Type B pancreatic cell (in vitro differentiated cells): ENCODE results near the gene TNRC6C. TPM values are rescaled to one million over a fixed set of nuclear protein-coding genes. Genes with fewer than 3 reads are reported as not detected.

ENCODE experiments used
- DNase-seq: peaks from one replicate; pipeline ENCODE4 v3.0.0; 2021; ENCODE audit warnings: mixed read lengths; ENCODE audit not compliant: unreplicated experiment; ENCODE audit errors: extremely low spot score
- H3K27ac Mint-ChIP-seq: 2 replicates; pipeline ENCODE4 v1.8.0; 2021; ENCODE audit warnings: mild to moderate bottlenecking, mixed read lengths
- H3K27me3 Mint-ChIP-seq: 2 replicates; pipeline ENCODE4 v1.8.0; 2021; ENCODE audit warnings: mixed read lengths
- H3K36me3 Mint-ChIP-seq: 2 replicates; pipeline ENCODE4 v1.8.0; 2021; ENCODE audit warnings: mixed read lengths
- H3K4me1 Mint-ChIP-seq: one replicate; pipeline ENCODE4 v1.8.0; 2021; ENCODE audit warnings: mixed read lengths; ENCODE audit not compliant: unreplicated experiment
- H3K4me3 Mint-ChIP-seq: 2 replicates; pipeline ENCODE4 v1.8.0; 2021; ENCODE audit warnings: mild to moderate bottlenecking, mixed read lengths
- H3K9me3 Mint-ChIP-seq: 2 replicates; pipeline ENCODE4 v1.8.0; 2021; ENCODE audit warnings: mixed read lengths
- CTCF ChIP-seq: fragments of 200-600 bp; sonication (generic); conservative IDR thresholded peaks from 2 replicates; pipeline ENCODE4 v1.5.0; 2021; ENCODE audit warnings: antibody characterized with exemption, mild to moderate bottlenecking
- total RNA-seq: library from RNA; stranded (reverse); gene quantifications from 2 replicates; pipeline ENCODE4 v1.2.1, GENCODE V29; 2021; ENCODE audit warnings: low replicate concordance

Gene TNRC6C
- total RNA-seq, 1 donor from 2014 or later = 36.7 TPM

DNA sequence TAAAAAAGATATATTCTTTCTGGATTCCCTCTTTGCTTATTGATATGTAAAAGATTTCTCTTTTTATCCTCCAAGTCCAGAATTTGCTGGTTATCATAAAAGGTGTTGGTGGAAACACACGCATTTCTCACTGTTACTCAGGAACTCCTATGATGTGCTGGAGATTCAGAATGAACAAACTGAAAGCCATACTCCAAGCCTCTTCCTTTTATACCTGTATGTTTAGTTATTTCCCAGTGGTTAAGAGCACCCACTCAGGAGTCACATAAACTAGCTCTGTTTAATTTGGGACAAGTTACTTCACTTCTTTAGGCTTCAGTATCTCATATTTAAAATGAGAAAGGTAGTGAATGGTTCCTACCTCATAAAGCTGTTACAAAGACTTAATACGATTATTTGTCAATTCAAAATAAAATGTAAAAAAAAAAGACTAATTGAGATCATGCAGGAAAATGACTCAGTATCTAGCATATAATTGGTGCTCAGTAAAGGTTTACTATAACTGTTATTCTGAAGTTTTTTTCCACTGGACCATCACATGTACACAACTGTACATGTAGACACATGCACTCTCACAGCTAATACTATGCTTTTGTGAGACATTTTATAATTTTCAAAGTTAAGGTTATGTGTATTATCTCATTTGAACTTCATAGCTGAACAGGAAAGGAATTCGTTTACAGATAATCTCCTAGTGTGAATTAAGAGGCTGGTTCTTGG, 47.1 kb downstream of the TNRC6C start:
- Mint-ChIP-seq H3K4me1 (peaks cover 10% of the 10 kb centered on the region), H3K9me3 (no peaks in the 10 kb centered on the region), H3K27me3 (no peaks in the 10 kb centered on the region), H3K36me3 (peaks cover 7% of the 10 kb centered on the region), H3K4me3 (no peak overlapping the region), H3K27ac (no peak overlapping the region)
- no peak for DNase-seq
- TF ChIP-seq CTCF = no peak

DNA sequence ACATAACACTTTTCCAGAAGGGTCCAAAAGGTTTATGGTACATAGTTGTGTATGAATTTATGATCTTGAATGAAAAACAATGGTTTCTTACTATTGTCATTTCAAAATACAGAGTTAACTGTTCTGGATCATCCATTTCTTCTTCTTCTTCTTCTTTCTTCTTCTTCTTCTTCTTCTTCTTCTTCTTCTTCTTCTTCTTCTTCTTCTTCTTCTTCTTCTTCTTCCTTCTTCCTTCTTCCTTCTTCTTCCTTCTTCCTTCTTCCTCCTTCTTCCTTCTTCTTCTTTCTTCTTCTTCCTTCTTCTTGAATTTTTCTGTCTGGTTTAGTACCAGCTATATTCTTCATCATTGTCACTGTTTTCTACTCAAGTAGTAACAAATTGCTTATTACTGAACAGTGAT, 47.8 kb downstream of the TNRC6C start:
- H3K4me1 Mint-ChIP-seq = peaks cover 3% of the 10 kb centered on the region
- no peak for DNase-seq
- H3K4me3 Mint-ChIP-seq = no peak overlapping the region
- H3K27me3 Mint-ChIP-seq = no peaks in the 10 kb centered on the region
- peaks cover 7% of the 10 kb centered on the region for H3K36me3 Mint-ChIP-seq
- H3K9me3 Mint-ChIP-seq = no peaks in the 10 kb centered on the region
- H3K27ac Mint-ChIP-seq = no peak overlapping the region
- no peak for TF ChIP-seq CTCF

GRCh38 chr17:78007647-78008046, 49.1 kb downstream of the TNRC6C start:
- H3K9me3 Mint-ChIP-seq = no peaks in the 10 kb centered on the region
- H3K4me1 Mint-ChIP-seq = no peaks in the 10 kb centered on the region

DNA sequence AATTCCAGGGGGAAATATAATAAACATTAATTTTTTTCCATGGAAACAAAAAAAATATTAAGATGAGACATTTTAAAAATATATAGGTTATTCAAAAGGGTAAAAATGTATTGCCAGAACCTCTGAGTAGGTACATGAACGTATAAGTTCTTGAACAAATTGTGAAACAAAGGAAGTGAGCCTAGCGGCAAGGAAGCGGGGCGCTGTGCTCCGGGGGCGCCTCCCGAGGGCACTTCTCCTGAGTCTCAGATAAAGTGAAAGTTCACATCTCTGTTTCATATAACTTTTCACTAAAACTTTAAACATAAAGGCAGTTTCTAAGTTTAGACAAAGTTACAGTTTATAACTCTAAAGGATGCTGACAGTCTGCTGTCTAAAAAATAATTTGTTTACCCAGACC, 52.3 kb downstream of the TNRC6C start:
- DNase-seq = no peak
- TF ChIP-seq CTCF = no peak
- Mint-ChIP-seq H3K4me3 (no peak overlapping the region), H3K27me3 (no peaks in the 10 kb centered on the region), H3K27ac (no peak overlapping the region), H3K4me1 (peaks cover 7% of the 10 kb centered on the region), H3K9me3 (no peaks in the 10 kb centered on the region), H3K36me3 (peaks cover 6% of the 10 kb centered on the region)

More at GRCh38 chr17:78007647-78008046, 49.1 kb downstream of the TNRC6C start:
- no peaks in the 10 kb centered on the region for H3K27me3 Mint-ChIP-seq
- DNase-seq = no peak
- no peak overlapping the region for H3K27ac Mint-ChIP-seq
- H3K4me3 Mint-ChIP-seq = no peak overlapping the region
- TF ChIP-seq CTCF = no peak
- H3K36me3 Mint-ChIP-seq = peaks cover 7% of the 10 kb centered on the region

DNA sequence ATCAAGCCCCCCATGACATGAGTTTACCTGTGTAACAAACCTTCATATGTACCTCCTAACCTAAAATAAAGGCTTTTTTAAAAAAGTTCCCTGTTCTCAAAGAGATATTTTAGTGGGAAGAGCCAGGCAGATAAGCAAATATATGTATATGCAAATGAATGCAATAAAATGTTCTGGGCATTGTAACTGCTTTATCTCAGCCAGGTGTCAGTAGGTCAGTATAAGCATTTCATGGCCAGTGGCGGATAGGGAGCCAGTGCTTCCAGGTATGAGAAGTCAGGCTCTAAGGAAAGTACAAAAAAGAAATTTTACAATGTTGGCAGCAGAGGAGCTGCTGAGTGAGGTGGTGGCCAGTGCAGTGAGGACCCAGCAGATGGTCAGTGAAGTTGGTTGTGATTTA, 53.9 kb downstream of the TNRC6C start:
- no peaks in the 10 kb centered on the region for H3K9me3 Mint-ChIP-seq
- DNase-seq = no peak
- H3K27ac Mint-ChIP-seq = no peak overlapping the region
- no peaks in the 10 kb centered on the region for H3K27me3 Mint-ChIP-seq
- H3K4me3 Mint-ChIP-seq = no peak overlapping the region
- peaks cover 7% of the 10 kb centered on the region for H3K4me1 Mint-ChIP-seq
- TF ChIP-seq CTCF = no peak
- H3K36me3 Mint-ChIP-seq = no peaks in the 10 kb centered on the region
